Nucleus accumbens (tissue), 56 donors: ENCODE measurements around the gene OSBP2.

ENCODE experiments used
- DNase-seq, 56 donors: peaks; one replicate each; lab custom pipeline; 2025; lab: John Stamatoyannopoulos, UW

The OSBP2 gene

DNA sequence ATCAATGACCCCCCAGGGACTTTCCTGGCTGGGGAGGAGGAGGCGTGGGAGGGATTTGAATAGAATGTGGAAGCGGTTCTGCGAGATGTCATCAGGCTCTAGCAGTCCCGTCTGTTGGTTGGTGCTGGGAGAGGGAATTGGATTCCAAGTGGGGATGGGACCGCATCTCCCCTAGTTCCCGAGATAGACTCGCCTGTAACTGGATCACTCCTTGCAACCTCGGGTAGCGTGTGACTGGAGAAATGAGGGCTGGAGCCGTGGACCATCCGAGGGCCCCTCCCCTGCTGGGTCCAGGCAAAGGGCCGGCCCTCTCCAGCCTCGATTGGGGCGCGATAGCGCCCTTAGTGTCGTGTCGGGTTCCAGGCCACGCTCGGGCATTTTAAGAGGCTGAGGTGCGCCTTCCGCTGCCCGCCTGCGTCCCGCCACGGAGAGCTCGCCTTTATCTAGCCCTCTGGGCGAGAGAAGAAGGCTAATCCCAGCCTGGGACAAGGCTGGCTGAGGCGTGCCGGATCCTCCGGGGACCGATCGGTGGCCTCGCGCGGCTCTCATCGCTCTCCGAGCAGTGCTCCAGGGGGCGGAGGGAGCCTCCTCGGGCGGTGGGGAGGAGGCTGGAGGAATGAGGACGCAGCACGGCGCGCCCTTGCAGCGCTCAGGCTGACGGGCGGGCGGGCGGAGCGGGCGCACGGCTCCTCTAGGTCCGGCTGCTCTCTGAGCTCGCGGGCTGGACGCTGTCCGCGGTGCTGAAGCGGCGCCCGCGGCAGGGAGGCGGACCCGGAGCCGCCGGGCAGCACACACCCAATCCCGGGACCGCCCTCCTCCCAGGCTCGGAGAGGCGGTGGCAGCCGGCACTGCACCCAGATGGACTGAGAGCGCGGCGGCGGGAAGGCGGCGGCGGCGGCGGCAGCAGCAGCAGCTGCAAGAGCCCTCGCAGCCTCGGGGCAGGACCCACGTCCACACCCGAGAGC, 107.8 kb downstream of the OSBP2 start:
- peak in 53 of 56 donors; percentile 2 to 81 (median 54) for DNase-seq

DNA sequence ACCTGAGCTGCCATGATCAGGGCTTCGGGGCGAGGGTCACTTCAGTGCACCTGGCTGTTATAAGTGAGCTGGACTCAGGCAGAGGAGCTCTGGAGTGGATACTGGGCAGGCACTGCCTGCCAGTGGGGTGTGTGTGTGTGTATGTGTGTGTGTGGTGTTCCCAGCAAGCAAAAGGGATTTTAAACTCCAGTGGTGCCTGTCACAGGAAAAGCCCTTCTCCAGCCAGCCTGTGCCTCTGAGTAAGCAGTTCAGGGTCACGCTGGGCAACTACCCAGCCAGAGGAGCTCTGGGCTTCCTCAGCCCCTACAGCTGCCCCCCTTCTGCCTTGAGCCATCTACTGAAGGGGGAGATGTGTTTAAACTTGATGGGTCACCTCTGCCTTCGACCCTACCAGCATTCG, 109.0 kb downstream of the OSBP2 start:
- no peak for DNase-seq

- DNase-seq, result no peak
These were observed 110.0 kb downstream of the OSBP2 start for GRCh38 chr22:30804626-30805025.

GRCh38 chr22:30806391-30806861, 111.8 kb downstream of the OSBP2 start:
- DNase-seq, result no peak

DNA sequence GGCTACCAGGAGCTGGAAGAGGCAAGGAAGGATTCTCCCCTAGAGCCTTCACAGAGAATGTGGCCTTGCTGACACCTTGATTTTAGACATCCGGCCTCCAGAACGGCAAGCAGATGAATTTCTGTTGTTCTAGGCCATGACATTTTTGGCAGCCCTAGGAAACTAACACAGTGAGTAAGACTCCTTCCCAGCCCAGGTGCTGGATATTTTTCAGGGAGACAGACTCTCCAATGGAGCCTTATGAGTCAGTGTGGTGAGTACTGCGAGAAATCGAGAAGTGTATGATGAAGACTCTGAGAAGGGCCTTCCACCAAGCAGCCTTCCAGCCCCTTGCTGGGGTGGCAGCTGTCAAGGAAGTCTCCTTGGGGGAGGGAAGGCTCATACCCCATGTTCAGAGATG, 114.4 kb downstream of the OSBP2 start:
- DNase-seq, result no peak

GRCh38 chr22:30810105-30810504, 115.4 kb downstream of the OSBP2 start:
- DNase-seq, result no peak

- peak in 1 of 56 donors; percentile 14 for DNase-seq
These were observed 119.3 kb downstream of the OSBP2 start for GRCh38 chr22:30813936-30814335.

GRCh38 chr22:30816413-30816812, 121.7 kb downstream of the OSBP2 start:
- no peak for DNase-seq

DNA sequence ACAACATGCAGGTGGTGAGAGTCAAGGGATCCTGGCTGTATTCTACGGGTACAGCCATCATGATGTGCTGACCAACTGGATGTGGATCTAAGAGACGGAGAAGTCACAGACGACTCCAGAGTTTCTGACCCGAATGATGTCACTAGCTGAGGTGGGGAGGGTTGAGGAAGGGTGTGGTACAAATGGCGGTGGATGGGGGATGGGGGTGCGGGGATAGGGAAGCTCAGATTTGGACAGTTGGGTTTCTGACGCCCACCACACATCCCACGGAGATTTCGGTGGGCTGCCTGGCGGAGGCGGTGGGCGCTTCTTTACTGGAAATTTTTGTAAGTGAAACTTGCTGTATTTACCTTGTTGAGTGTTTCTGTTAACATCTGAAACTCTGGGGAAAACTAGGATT, 126.7 kb downstream of the OSBP2 start:
- no peak for DNase-seq

GRCh38 chr22:30821863-30822215, 127.2 kb downstream of the OSBP2 start:
- DNase-seq, result no peak

GRCh38 chr22:30822216-30823014, 127.7 kb downstream of the OSBP2 start:
- peak in 8 of 56 donors; percentile 4 to 27 (median 14) for DNase-seq

DNA sequence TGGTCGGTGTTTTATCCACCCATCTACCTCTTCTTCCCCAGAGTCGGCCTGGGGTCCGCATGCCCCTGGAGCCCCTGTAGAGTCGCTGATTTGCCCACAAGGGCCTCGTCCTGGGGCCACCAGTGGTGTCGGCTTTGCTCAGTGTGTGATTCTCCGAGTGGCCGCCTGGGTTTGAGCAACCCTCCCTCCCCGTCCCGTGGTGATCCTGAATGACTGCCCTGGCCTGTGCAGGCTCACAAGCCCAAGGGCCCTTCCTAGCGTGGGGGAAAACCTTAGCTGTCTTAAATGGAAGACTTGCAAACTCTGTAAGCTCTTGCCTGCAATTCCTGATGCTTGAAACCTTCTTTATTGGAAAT, 128.3 kb downstream of the OSBP2 start:
- no peak for DNase-seq

DNA sequence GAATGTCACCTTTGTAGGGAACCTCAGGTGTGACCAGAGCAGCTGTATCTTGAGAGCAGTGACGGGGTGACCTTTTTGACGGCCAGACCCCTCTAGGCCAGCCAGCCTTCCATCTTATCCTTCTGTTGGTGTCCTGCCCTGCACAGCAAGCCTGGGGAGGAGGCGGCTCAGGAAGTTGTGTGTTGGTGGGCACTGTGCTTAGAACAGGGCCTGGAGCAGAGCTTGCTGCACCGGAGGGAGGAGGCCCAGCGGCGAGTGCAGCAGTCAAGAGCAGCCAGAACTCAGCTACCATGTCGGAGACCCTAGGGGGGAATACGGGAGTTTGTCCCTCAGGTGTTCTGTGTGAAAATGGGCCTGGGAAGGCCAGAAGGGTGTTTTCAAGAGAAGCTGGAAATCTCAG, 129.4 kb downstream of the OSBP2 start:
- DNase-seq, result no peak

DNA sequence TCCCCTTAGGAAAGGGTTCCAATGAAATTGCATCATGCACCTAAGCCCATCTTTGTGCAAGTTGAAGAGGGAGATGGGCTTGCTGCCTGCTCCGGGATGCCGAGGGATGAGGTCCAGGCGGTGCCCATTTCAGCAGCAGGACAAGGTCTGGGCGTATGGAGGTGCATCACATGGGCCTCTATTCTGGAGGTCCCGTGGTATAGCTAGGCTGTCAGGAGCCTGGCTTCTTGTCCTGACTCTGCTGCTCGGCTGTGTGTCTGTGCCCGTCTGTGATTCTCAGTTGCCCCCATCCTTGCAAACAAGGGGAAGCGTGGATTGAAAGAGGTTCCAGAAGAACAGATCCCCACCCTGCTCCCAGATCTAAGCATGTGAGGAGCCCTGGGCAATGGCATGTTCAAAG, 130.0 kb downstream of the OSBP2 start:
- no peak for DNase-seq

DNA sequence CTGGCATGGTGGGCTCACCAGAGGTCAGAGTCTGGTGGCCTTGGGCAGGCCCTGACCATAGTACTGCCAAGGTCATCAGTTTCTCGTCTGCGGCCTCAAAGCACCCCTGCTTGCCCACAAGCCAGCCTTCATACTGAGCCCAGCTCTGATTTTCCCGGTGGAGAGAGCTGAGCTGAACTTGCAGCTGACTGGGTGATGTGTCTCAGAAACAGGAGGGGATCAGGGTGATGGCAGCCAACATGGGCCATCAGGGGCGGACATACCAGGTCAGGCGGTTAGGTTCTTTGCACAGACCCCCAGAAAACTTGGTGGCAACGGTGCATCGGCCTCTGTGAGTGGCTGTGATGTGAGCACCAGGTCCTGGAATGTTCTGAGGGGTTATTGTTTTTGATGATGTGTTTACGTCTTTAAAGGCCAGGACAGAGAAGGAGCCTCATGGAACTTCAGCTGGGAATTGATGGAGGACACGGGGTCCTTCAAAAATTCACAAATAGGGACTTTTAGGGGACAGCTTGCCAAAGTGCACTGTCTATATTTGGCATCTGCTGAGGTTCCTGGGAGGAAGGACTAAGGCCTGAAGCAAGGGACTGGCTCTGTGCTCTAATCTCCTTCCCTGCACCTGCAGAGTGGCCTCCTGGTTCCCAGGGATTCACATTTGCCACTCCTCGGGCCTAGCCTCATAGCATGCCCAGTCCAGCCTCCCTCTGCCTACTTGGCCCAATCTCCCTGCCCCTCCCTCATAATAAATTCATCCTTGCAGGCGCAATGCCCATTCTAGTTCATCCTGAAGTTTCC, 131.2 kb downstream of the OSBP2 start:
- no peak for DNase-seq

- no peak for DNase-seq
These were observed 132.1 kb downstream of the OSBP2 start for GRCh38 chr22:30826670-30827355.

DNA sequence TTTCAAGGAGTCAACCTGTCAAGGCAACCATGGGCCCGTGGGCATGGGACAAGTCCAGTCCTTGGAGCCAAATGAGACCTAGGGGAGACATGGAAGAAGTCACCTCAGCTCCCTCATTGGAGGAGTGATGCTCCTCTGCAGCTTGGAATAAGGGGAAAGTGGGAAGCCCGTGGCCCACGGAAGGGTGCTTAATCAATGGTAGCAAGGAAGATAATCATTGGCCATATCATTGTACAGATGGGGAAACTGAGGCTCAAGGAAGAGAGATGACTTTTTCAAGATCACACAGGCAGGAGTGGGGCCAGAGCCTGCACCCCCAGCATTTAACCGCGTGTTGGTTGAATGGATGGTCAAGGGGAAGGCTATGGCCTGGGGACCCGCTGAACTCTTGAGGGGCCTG, 133.0 kb downstream of the OSBP2 start:
- no peak for DNase-seq

DNA sequence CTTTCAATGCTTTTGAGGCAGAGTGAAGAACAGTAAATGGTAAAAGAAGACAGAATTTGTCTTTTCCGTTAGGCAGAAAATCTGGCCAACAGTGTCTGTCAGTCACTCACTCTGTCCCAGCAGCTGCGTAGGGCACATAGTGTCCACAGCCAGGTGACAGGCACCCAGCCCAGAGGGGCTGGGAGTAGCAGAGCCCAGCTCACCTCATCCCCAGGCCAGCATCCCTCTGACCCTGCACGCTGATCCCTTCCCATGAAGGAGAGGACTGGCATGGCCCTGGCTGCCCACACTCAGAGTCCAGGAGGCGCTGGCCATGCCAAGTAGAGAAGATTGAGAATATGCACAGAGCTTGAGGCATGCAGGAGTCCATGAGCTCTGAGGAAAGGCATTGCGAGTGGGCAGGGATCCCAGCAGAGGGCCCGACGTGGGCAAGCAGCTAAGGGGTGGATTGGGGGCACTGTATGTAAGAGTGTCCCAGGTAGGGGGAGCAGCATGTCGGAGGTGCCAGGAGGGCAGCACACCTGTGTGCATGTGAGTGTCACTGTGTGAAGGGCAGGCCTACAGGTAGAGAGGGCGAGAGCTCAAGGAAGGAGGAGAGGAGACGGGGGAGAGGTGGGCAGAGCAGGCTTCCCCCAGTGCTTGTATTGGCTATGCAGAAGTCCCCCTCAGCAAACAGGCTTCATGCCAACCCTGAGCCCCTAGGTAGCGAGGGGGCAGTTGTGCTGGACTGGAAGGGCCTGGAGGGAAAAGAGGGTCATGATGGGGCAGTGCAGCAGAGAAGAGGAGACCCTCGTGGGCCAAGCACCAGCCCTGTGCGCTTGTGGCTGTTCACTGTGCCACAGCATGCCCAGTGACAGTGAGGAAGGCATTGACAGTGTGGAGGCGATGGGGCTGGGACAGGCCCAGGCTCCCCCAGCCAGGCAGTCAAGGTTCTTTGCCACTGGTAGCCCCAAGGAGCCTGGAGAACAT, 133.8 kb downstream of the OSBP2 start:
- no peak for DNase-seq
